ENCODE measurements around the gene DEPDC5.

Gene DEPDC5

GRCh38 chr22:31929167-31929930, 175.5 kb downstream of the DEPDC5 start:
- no peak for DNase-seq

GRCh38 chr22:31932863-31933262, 179.0 kb downstream of the DEPDC5 start:
- no peak for DNase-seq

GRCh38 chr22:31933406-31933805, 179.6 kb downstream of the DEPDC5 start:
- DNase-seq, result no peak

GRCh38 chr22:31933816-31934482, 180.1 kb downstream of the DEPDC5 start:
- no peak for DNase-seq

- no peak for DNase-seq
Observed at GRCh38 chr22:31935961-31936635, 182.3 kb downstream of the DEPDC5 start.

- no peak for DNase-seq
Observed at GRCh38 chr22:31937341-31937740, 183.5 kb downstream of the DEPDC5 start.

- DNase-seq, result no peak
Observed at GRCh38 chr22:31938296-31938695, 184.5 kb downstream of the DEPDC5 start.

- DNase-seq, result no peak
Observed at GRCh38 chr22:31940506-31940905, 186.7 kb downstream of the DEPDC5 start.

- no peak for DNase-seq
Observed at GRCh38 chr22:31942091-31942490, 188.3 kb downstream of the DEPDC5 start.

GRCh38 chr22:31943206-31943977, 189.6 kb downstream of the DEPDC5 start:
- no peak for DNase-seq

GRCh38 chr22:31943978-31944699, 190.3 kb downstream of the DEPDC5 start, which contains the start of gene YWHAH:
Gene YWHAH (plus strand): TSS chr22:31944535. CDS start chr22:31944734, 199 bp downstream.
- DNase-seq, result peak; percentile 89 to 90

- no peak for DNase-seq
Observed at GRCh38 chr22:31944700-31945442, 191.1 kb downstream of the DEPDC5 start.

- no peak for DNase-seq
Observed at GRCh38 chr22:31945443-31945855, 191.6 kb downstream of the DEPDC5 start.

GRCh38 chr22:31945971-31946680, 192.3 kb downstream of the DEPDC5 start:
- no peak for DNase-seq

GRCh38 chr22:31947296-31947695, 193.5 kb downstream of the DEPDC5 start:
- peak in 1 of 2 experiments; percentile 32 for DNase-seq

- DNase-seq, result no peak
Observed at GRCh38 chr22:31948002-31948401, 194.2 kb downstream of the DEPDC5 start.

- no peak for DNase-seq
Observed at GRCh38 chr22:31950226-31950625, 196.4 kb downstream of the DEPDC5 start.

- no peak for DNase-seq
Observed at GRCh38 chr22:31951194-31952093, 197.6 kb downstream of the DEPDC5 start.

GRCh38 chr22:31952094-31952401, 198.2 kb downstream of the DEPDC5 start:
- DNase-seq, result no peak

GRCh38 chr22:31952472-31952871, 198.7 kb downstream of the DEPDC5 start:
- DNase-seq, result no peak

Measured in SHP77 (cell line).